HG03103 (cell line): ENCODE measurements around the gene SYNRG.

Source experiments
- ATAC-seq: cut with Tn5 transposase; IDR thresholded peaks from one replicate; pipeline ENCODE4 v1.9.1; 2021; ENCODE audit warnings: low read depth; ENCODE audit not compliant: unreplicated experiment

The SYNRG gene

DNA sequence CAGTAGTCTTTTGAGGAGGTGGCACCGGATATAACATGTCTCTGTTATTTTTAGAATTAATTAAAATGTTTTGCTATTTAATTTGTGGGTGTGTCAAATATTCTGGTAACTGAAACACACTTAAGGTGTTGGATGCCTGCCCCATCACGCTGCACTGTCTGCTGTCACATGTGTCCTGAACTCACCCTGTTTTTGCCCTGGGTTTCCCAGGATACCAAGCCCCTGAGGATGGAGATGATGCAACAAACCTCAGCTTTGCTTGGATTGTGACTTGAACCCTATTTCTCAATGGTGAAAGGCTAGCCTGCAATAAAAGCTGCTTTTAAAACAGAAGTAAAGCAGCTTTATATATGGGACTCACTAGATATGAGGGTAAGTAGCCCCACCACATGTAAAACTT lies 131.0 kb downstream of the SYNRG start:
- ATAC-seq = no peak

DNA sequence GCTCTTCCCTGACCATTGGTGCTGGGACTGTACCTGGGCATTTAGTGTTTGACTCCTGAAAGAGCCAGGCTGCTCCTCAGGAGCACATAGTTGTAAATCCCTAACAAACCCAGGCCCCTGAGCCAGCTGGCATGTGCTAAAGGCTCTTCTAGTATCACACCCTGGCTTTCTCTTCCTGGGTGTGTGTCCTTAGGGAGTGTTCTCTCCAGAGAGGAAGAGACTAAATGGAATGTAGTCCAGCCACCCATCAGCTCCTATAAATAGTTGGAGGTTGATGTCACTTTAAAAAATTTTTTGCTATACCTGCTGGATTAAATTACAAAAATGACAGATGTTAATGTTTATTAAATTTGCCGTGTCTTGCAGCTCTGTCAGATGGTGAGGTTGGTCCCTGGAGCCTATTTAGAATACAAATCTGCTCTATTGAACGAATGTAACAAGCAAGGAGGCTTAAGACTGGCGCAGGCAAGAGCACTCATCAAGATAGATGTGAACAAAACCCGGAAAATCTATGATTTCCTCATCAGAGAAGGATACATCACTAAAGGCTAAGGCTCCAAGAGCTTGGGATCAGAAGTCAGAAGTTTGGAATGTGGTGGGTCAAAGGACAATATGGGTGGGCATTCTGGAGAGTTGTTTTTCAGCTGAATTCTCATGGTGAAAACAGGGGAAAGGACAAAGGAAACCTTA lies 132.6 kb downstream of the SYNRG start:
- no peak for ATAC-seq

DNA sequence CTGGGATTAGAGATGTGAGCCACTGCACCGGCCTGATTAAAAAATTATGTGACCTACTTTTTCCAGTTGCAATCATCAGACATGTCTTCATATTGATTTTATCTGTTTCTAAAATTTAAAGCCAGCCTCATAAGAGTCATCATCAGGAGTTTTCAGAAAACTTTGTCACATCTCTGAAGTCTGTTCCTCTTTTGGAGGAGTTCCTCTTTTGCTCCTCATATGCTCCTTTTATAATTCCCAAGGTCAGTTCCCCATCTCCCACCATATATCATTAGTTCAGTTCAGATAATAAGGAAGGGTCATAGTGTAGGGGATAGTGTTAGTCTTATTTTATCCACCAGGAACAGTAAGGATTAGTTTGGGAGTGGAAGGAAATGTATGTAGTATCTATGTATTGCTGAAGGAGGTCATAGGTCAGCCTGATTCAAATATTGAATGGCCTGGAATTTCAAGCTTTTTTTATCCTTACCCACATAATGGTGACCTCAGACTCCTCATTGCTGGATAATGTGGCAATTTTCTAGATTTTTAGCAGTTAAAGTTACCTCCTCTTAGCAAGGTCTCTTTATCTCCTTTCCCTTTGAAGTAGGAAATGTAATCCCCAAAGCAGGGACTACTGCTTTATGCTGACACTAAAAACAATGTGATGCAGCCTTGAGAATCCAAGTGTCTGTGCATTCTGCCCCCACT lies 133.3 kb downstream of the SYNRG start:
- ATAC-seq = no peak

DNA sequence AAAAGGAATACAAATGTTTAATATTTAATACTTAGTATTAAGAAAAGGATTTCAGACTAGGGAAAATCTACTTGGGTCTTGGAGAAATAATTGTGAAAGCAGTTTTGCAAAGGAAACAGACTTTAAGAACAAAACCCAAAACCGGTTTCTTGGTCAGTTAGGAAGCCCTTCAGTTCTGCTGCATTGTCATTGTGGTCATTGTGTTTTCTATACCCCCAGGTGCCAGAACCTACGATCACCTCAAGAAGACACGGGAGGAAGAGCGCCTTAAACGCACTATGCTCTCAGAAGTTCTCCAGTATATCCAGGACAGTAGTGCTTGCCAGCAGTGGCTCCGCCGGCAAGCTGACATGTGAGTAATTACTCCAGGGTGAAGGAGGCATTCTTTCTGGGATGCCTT lies 139.0 kb downstream of the SYNRG start:
- no peak for ATAC-seq

DNA sequence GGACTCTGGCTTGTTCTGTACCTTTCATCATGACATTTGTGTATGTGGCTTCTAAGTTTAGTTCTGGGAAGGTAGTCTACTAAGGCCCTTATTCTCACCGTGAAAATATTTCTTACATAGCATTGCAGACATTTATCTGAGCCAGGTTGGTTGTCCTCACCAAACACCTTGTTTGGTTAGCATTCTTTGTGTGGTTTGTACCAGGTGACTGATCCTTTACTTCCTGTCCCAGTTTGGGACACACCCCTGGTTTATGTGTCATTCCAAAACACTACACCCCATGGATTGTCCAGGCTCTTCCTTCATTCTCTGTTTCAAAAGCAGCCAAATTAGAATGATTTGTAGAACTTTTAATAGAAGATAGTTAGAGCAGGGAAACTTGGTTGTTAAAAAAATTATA lies 142.7 kb downstream of the SYNRG start:
- no peak for ATAC-seq

DNA sequence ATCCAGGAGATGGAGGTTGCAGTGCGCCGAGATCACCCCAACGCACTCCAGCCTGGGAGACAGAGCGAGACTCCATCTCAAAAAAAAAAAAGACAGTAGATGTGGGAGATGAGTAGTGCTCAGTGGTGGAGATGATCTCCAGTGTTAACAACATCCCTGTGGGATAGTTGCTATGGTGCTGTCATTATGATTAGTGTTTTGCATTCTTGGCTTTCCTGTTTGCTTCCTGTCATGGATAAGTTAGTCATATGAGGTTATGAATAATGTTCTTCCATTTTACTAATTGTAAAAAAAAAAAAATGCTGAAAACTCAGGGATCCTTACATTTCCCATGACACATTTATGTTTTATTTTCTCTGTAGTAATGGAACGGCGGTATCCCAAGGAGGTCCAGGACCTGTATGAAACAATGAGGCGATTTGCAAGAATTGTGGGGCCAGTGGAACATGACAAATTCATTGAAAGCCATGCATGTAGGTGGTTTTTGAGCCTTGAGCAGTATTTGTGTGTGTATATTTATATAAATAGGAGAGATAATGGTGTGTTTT lies 144.1 kb downstream of the SYNRG start:
- ATAC-seq = no peak
